K562 (cell line): ENCODE measurements around the gene C1orf21. TPM values are rescaled to one million over a fixed set of nuclear protein-coding genes. Genes with fewer than 3 reads are reported as not detected.

Experiments
- ATAC-seq: fragments of 200-7000 bp; cut with Tn5 transposase; 3 replicates; pipeline ENCODE4 v1.9.1; 2020; ENCODE audit warnings: moderate library complexity
- BruUV-seq: library from RNA; stranded (reverse); fragments of 400-500 nt; replicated peaks from 2 replicates; lab custom pipeline; 2021; lab: Mats Ljungman, UMichigan
- CTCF ChIA-PET: fragments of 300-600 bp; formaldehyde crosslinking; extraction: SDS; loops from one replicate; lab custom pipeline; 2021; ENCODE audit warnings: low intra/inter-chr PET ratio; lab: Yijun Ruan, JAX
- POLR2A ChIA-PET: fragments of 300-600, 350-650 bp; sonication (Branson Sonifier 250); formaldehyde crosslinking; extraction: SDS; loops from one replicate; lab custom pipeline; 2021; ENCODE audit warnings: antibody characterized with exemption, inconsistent platforms; lab: Yijun Ruan, JAX
- DNase-seq, 4 experiments: peaks; one replicate each; pipeline versions ENCODE4 v3.0.0 to v3.0.0-alpha.2; 2011 to 2018; ENCODE audit warnings: low spot score in 3 of 4, mixed read lengths in 3 of 4; ENCODE audit errors: extremely low read depth in 1 of 4
- FAIRE-seq: peaks from 2 replicates; lab custom pipeline; 2011; peaks lifted over from hg19 to GRCh38; lab: Jason Lieb, UNC
- H2AFZ ChIP-seq: 2 replicates; pipeline ENCODE4 v1.6.0; 2011; ENCODE audit warnings: low read depth, low read length, control low read depth, inconsistent platforms
- H3K27ac ChIP-seq: fragments of 200-600 bp; 3 replicates; pipeline ENCODE4 v1.8.0; 2011; ENCODE audit warnings: low read depth, mild to moderate bottlenecking, control low read depth, inconsistent platforms, low read length, moderate library complexity, mixed read lengths; ENCODE audit errors: extremely low read depth
- H3K27me3 ChIP-seq, 2 experiments: fragments of 300-600 bp in 1 of 2; 2 replicates in 1 of 2; 3 replicates in 1 of 2; pipeline versions ENCODE4 v1.6.0 to v1.8.0; 2011; ENCODE audit warnings: inconsistent platforms in 2 of 2, low read length in 2 of 2, mild to moderate bottlenecking in 1 of 2, mixed read lengths in 1 of 2, moderate library complexity in 1 of 2; ENCODE audit not compliant: control insufficient read depth in 2 of 2, insufficient read depth in 2 of 2
- H3K36me3 ChIP-seq: fragments of 300-600 bp; 3 replicates; pipeline ENCODE4 v1.8.0; 2011; ENCODE audit warnings: mild to moderate bottlenecking, low read length, inconsistent platforms; ENCODE audit not compliant: control insufficient read depth, insufficient read depth
- H3K4me1 ChIP-seq, 2 experiments: fragments of 200-600 bp in 1 of 2; replicated peaks in 1 of 2; 2 replicates in 1 of 2; 3 replicates in 1 of 2; pipeline versions ENCODE4 v1.5.1 to v1.8.0; 2011; ENCODE audit warnings: inconsistent platforms in 2 of 2, low read length in 2 of 2, mild to moderate bottlenecking in 1 of 2, mixed read lengths in 1 of 2, moderate library complexity in 1 of 2; ENCODE audit not compliant: control insufficient read depth in 2 of 2, insufficient read depth in 2 of 2
- H3K4me2 ChIP-seq: 2 replicates; pipeline ENCODE4 v1.6.1; 2011; ENCODE audit warnings: low read length, control low read depth, inconsistent platforms, mixed read lengths; ENCODE audit not compliant: insufficient read depth
- H3K4me3 ChIP-seq: fragments of 200-600 bp; sonication (generic), shearing (Covaris generic); 2 replicates; pipeline ENCODE4 v1.5.1; 2016; ENCODE audit warnings: control low read depth, inconsistent platforms
- H3K79me2 ChIP-seq: fragments of 200-600 bp; 3 replicates; pipeline ENCODE4 v1.8.0; 2011; ENCODE audit warnings: low read length, inconsistent platforms; ENCODE audit not compliant: control insufficient read depth, insufficient read depth
- H3K9ac ChIP-seq, 2 experiments: 2 replicates each; pipeline versions ENCODE4 v1.6.0 to v1.6.1; 2011; ENCODE audit warnings: low read depth in 2 of 2, low read length in 2 of 2, control low read depth in 1 of 2, inconsistent platforms in 1 of 2, mild to moderate bottlenecking in 1 of 2, mixed read lengths in 1 of 2; ENCODE audit not compliant: insufficient read depth in 1 of 2
- H3K9me1 ChIP-seq: one replicate; pipeline ENCODE4 v1.6.0; 2011; ENCODE audit warnings: inconsistent platforms, mild to moderate bottlenecking, low read length, moderate library complexity; ENCODE audit not compliant: control insufficient read depth, insufficient read depth
- H3K9me3 ChIP-seq: replicated peaks from 2 replicates; pipeline ENCODE4 v1.5.1; 2011; ENCODE audit warnings: low read depth, low read length, inconsistent platforms; ENCODE audit not compliant: control insufficient read depth, insufficient read depth
- H4K20me1 ChIP-seq: replicated peaks from 2 replicates; pipeline ENCODE4 v1.6.1; 2011; ENCODE audit warnings: low read length, inconsistent platforms, mixed read lengths; ENCODE audit not compliant: control insufficient read depth, insufficient read depth
- BCOR ChIP-seq: fragments of 450-650 bp; IDR thresholded peaks from 2 replicates; pipeline ENCODE4 v1.6.1; 2016
- CAMTA2 ChIP-seq: fragments of 250-450 bp; sonication (Bioruptor Pico); conservative IDR thresholded peaks from 2 replicates; pipeline ENCODE4 v1.5.1; 2022
- HSF4 ChIP-seq: fragments of 250-450 bp; sonication (Bioruptor Pico); IDR thresholded peaks from 2 replicates; pipeline ENCODE4 v2.1.2; 2022; ENCODE audit warnings: mild to moderate bottlenecking, moderate library complexity, borderline replicate concordance
- NFATC3 ChIP-seq: fragments of 450-650 bp; IDR thresholded peaks from 2 replicates; pipeline ENCODE4 v1.6.1; 2017; ENCODE audit warnings: mild to moderate bottlenecking
- NFE2L1 ChIP-seq: fragments of 450-650 bp; IDR thresholded peaks from 2 replicates; pipeline ENCODE4 v1.6.1; 2016; ENCODE audit warnings: missing genetic modification characterization, low read depth, mild to moderate bottlenecking, missing compliant biosample characterization, moderate library complexity, borderline replicate concordance
- PHB ChIP-seq: fragments of 250-450 bp; sonication (Bioruptor Pico); IDR thresholded peaks from 2 replicates; pipeline ENCODE4 v1.5.0; 2021
- RBM25 ChIP-seq: fragments of 200-400 bp; formaldehyde crosslinking; IDR thresholded peaks from 2 replicates; pipeline ENCODE4 v1.6.1; 2018; ENCODE audit warnings: low read length, low read depth, moderate library complexity; ENCODE audit not compliant: severe bottlenecking
- SIRT6 ChIP-seq: IDR thresholded peaks from one replicate; pipeline ENCODE4 v1.6.1; 2012; ENCODE audit warnings: low read depth, mild to moderate bottlenecking, control low read depth, inconsistent platforms, low read length, moderate library complexity
- SMARCA5 ChIP-seq: fragments of 450-650 bp; IDR thresholded peaks from 2 replicates; pipeline ENCODE4 v1.6.1; 2016
- TSC22D4 ChIP-seq: fragments of 450-650 bp; IDR thresholded peaks from 2 replicates; pipeline ENCODE4 v1.6.1; 2016; ENCODE audit warnings: missing genetic modification characterization, missing biosample characterization, control low read depth
- WGBS: fragments of 100-300 bp; shearing (Covaris generic); methylation state at CpG from one replicate; pipeline ENCODE4 v1.1.6; 2016; ENCODE audit warnings: low coverage, mixed read lengths; ENCODE audit not compliant: insufficient coverage; ENCODE audit errors: missing lambda C conversion rate; 5-methylcytosine and 5-hydroxymethylcytosine counted together
- in situ Hi-C: fragments of 300-500 bp; cut with MboI; formaldehyde crosslinking; loops from 4 replicates; pipeline ENCODE4 v1.15.0; 2018; ENCODE audit warnings: inconsistent platforms, mixed read lengths
- intact Hi-C: fragments of 100-400 bp; cut with micrococcal nuclease; formaldehyde crosslinking; loops from 2 replicates; pipeline ENCODE4 v1.14.2; 2022
- polyA plus RNA-seq, 8 experiments: library from polyadenylated mRNA; depleted of rRNA in 4 of 8; stranded (reverse) in 5 of 8; unstranded in 3 of 8; fragments of >200 nt; fragmentation: Nextera tagmentation in 2 of 8; fragmentation: Illumina TruSeq in 1 of 8; extraction: Ambion mirVana in 2 of 8; extraction: Trizol in 1 of 8; gene quantifications; 2 replicates each; pipeline versions ENCODE4 v1.2.1 to v1.2.3, GENCODE V29; 2011 to 2014; ENCODE audit warnings: inconsistent platforms in 1 of 8, missing spikeins in 1 of 8
- total RNA-seq, 7 experiments: library from RNA; depleted of rRNA in 6 of 7; stranded (reverse); fragments of >200 nt in 6 of 7; fragmentation: Illumina TruSeq in 2 of 7; extraction: Trizol in 2 of 7; gene quantifications; 2 replicates each; pipeline versions ENCODE4 v1.2.1 to v1.2.3, GENCODE V29; 2011 to 2021; ENCODE audit warnings: low replicate concordance in 1 of 7
- TF ChIP-seq, protein P1 (sequence below): fragments of 450-650 bp; formaldehyde crosslinking; IDR thresholded peaks from 2 replicates; pipeline ENCODE4 v1.4.0; 2022; ENCODE audit warnings: mild to moderate bottlenecking, moderate library complexity
- TF ChIP-seq, protein P2 (sequence below): IDR thresholded peaks from 3 replicates; pipeline ENCODE4 v1.6.1; 2011; ENCODE audit warnings: borderline replicate concordance, mild to moderate bottlenecking; ENCODE audit not compliant: insufficient read length, insufficient read depth

C1orf21 gene
- total and polyA plus RNA-seq, 9 of the 15 experiments (the other 6 are each of a cell fraction or from before 2014, with no cell fraction given) = under 0.01 to 0.31 (median 0.07) TPM

DNA sequence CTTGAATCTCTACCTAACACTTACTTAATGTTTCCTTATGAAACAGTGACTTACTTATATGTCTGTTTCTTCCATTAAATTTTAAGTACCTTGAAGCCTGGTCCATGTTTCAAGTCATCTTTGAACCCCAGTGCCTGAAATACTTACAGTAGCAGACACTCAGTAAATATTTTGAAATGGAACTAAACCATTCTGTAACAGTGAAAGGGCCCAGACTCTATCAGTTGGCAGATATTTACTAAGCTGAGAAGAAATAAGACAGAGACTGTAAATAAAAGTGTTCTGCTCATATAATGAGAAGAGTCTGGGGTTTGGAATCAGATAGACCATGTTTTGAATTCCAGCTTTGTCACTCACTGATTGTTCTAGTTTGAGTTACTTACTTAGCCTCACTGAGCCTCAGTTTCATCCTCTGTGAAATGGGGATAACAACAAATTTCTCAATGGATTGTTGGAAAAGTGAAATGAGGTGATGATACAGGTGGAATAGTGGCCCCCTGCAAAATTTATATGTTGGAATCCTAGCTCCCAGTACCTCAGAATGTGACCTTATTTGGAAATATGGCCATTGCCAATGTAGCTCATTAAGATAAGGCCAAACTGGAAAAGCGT lies 19.3 kb upstream of the C1orf21 start:
- Histone ChIP-seq H3K36me3 (no peaks in the 10 kb centered on the region), H3K9me3 (no peaks in the 10 kb centered on the region), H3K4me2 (no peak overlapping the region), H3K27me3 (peaks cover 8 to 13% of the 10 kb centered on the region in 2 experiments; a peak in 2 of 5 replicates), H3K9ac (no peak overlapping the region), H4K20me1 (no peaks in the 10 kb centered on the region), H3K9me1 (no peaks in the 10 kb centered on the region), H3K27ac (no peak overlapping the region), H2AFZ (no peak overlapping the region), H3K4me3 (no peak overlapping the region), H3K4me1 (no peaks in the 10 kb centered on the region), H3K79me2 (no peaks in the 10 kb centered on the region)
- DNase-seq (no peak), FAIRE-seq (no peak), ATAC-seq (no peak)
- in situ Hi-C loops = no loop called here
- TF ChIP-seq SMARCA5 (no peak), SIRT6 (no peak), BCOR (peak; percentile 57; the same call in 1 of the 2 replicates), PHB (CRISPR knock-in tag) (no peak), RBM25 (peak; percentile 89), CAMTA2 (CRISPR knock-in tag) (no peak), NFATC3 (no peak), TSC22D4 (tag) (no peak), NFE2L1 (tag) (no peak), HSF4 (no peak)
- TF ChIP-seq, protein P1, sequence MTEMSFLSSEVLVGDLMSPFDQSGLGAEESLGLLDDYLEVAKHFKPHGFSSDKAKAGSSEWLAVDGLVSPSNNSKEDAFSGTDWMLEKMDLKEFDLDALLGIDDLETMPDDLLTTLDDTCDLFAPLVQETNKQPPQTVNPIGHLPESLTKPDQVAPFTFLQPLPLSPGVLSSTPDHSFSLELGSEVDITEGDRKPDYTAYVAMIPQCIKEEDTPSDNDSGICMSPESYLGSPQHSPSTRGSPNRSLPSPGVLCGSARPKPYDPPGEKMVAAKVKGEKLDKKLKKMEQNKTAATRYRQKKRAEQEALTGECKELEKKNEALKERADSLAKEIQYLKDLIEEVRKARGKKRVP (CRISPR knock-in tag) = no peak
- TF ChIP-seq, protein P2, sequence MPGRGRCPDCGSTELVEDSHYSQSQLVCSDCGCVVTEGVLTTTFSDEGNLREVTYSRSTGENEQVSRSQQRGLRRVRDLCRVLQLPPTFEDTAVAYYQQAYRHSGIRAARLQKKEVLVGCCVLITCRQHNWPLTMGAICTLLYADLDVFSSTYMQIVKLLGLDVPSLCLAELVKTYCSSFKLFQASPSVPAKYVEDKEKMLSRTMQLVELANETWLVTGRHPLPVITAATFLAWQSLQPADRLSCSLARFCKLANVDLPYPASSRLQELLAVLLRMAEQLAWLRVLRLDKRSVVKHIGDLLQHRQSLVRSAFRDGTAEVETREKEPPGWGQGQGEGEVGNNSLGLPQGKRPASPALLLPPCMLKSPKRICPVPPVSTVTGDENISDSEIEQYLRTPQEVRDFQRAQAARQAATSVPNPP = no peak
- WGBS = 0% methylated on average over 1 of the region's 1 CpG
- BruUV-seq = no TSS peak
- POLR2A ChIA-PET = no interaction called here
- CTCF ChIA-PET = no interaction called here
- intact Hi-C loops = no loop called here
